RWPE1 (cell line): Measurements from ENCODE around the gene DVL1.
A peak's percentile ranks its signal among the peaks of the same experiment; 100 is the strongest.

Source experiments
- CTCF ChIA-PET: fragments of 350-600 bp; sonication (Branson Sonifier 250); formaldehyde crosslinking; extraction: SDS; loops from one replicate; lab custom pipeline; 2021; lab: Yijun Ruan, JAX
- POLR2A ChIA-PET: fragments of 400-600 bp; formaldehyde crosslinking; extraction: SDS; loops from one replicate; lab custom pipeline; 2020; ENCODE audit warnings: antibody characterized with exemption; ENCODE audit not compliant: low non-redundant PET; lab: Yijun Ruan, JAX
- DNase-seq: peaks from one replicate; pipeline ENCODE4 v3.0.0; 2012; ENCODE audit warnings: low spot score
- H3K27ac ChIP-seq: fragments of 450-650 bp; 2 replicates; pipeline ENCODE4 v1.5.1; 2017
- TF ChIP-seq, protein P1 (sequence below): fragments of 450-650 bp; conservative IDR thresholded peaks from 2 replicates; pipeline ENCODE4 v1.5.1; 2017; ENCODE audit warnings: low read depth, mild to moderate bottlenecking

DVL1 gene

DNA sequence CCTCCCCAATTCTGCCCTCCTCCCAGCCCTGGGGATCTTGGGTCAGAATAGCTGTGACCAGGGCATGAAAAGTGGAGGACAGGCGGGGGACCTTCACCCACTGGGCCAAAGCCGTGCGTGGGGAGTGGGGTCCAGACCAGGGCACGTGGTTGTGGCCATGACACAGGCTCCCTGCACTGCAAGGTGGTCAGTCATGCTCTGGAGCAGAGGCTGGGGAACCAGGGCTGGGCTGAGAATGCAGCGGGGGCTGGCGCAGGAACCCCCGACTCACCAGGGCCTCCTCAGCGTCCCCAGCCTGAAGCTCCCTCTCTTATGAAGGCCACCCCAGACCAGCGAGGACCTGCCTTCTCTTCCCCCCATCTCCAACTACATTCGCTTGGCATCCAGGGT, 2.7 kb downstream of the DVL1 start:
- DNase-seq = no peak
- ChIA-PET CTCF (interaction anchor here (0.7 kb wide), 1 partner anchor 35 kb away, joined by 3 read pairs; no protein-coding TSS in a partner anchor), POLR2A (no interaction called here)
- H3K27ac ChIP-seq = peak overlapping the region; percentile 98
- TF ChIP-seq, protein P1, sequence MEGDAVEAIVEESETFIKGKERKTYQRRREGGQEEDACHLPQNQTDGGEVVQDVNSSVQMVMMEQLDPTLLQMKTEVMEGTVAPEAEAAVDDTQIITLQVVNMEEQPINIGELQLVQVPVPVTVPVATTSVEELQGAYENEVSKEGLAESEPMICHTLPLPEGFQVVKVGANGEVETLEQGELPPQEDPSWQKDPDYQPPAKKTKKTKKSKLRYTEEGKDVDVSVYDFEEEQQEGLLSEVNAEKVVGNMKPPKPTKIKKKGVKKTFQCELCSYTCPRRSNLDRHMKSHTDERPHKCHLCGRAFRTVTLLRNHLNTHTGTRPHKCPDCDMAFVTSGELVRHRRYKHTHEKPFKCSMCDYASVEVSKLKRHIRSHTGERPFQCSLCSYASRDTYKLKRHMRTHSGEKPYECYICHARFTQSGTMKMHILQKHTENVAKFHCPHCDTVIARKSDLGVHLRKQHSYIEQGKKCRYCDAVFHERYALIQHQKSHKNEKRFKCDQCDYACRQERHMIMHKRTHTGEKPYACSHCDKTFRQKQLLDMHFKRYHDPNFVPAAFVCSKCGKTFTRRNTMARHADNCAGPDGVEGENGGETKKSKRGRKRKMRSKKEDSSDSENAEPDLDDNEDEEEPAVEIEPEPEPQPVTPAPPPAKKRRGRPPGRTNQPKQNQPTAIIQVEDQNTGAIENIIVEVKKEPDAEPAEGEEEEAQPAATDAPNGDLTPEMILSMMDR = no peak

GRCh38 chr1:1345860-1346500, 3.2 kb downstream of the DVL1 start:
- TF ChIP-seq, protein P1 = no peak
- POLR2A ChIA-PET = interaction anchor here (0.6 kb wide), 1 partner anchor 29 kb away, joined by 3 read pairs; the partner anchor contains the start of gene AURKAIP1
- CTCF ChIA-PET = interaction anchor here (0.5 to 1.5 kb wide), 3 partner anchors 12 to 96 kb away, joined by 3 to 6 read pairs (median 5); no protein-coding TSS in a partner anchor

GRCh38 chr1:1345384-1345783, 3.8 kb downstream of the DVL1 start:
- POLR2A ChIA-PET = no interaction called here
- TF ChIP-seq, protein P1 = no peak
- CTCF ChIA-PET = interaction anchor here (0.5 to 1.5 kb wide), 3 partner anchors 12 to 97 kb away, joined by 3 to 6 read pairs (median 5); no protein-coding TSS in a partner anchor
- peak overlapping the region; percentile 98 for H3K27ac ChIP-seq
- no peak for DNase-seq

More at GRCh38 chr1:1345860-1346500, 3.2 kb downstream of the DVL1 start:
- peak overlapping the region; percentile 98 for H3K27ac ChIP-seq
- no peak for DNase-seq

DNA sequence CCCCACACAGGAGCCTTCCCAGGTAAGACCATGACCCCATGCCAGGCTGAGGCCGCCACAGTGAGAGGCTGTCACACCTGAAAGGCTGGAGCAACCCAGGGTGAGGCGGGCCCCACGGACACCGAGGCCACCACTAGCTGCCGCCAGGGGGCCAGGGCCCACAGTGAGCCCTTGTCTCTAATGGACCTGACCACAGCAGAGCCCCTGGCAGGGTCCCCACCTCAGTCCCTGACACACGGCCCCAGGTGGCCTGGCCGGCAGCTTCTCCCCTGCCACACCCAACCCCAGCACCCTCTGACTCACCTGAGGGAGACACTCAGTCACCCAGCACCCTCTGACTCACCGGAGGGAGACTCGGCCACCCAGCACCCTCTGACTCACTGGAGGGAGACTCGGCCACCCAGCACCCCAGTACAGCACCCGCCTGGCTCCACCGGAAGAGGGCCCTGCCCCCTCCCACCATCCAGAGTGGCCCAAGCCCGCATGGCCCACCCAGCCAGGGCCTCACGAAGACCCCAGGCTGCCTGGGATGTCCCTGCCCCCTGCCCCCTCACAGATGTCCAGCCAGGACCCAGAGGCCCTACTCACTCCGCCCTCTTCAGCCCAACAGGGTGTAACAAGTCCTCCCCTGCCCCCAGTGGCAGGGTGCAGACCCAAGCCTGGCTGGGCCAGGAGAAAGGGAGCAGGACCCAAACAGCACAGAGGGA, 4.4 kb downstream of the DVL1 start:
- H3K27ac ChIP-seq = peak overlapping the region; percentile 98
- CTCF ChIA-PET = interaction anchor here (0.5 to 1.5 kb wide), 6 partner anchors 11 to 1103 kb away, joined by 3 to 6 read pairs (median 5); no protein-coding TSS in a partner anchor
- POLR2A ChIA-PET = interaction anchor here (0.9 kb wide), 1 partner anchor 35 kb away, joined by 6 read pairs; no protein-coding TSS in a partner anchor
- TF ChIP-seq, protein P1 = peak; percentile 71
- peak; percentile 93 for DNase-seq

- TF ChIP-seq, protein P1 = no peak
- DNase-seq = no peak
- POLR2A ChIA-PET = interaction anchor here (0.9 kb wide), 1 partner anchor 34 kb away, joined by 6 read pairs; no protein-coding TSS in a partner anchor
- H3K27ac ChIP-seq = peak overlapping the region; percentile 98
- CTCF ChIA-PET = interaction anchor here (0.7 to 1.1 kb wide), 2 partner anchors 29 to 45 kb away, joined by 4 to 6 read pairs; no protein-coding TSS in a partner anchor
Measured at GRCh38 chr1:1343811-1344421, 5.3 kb downstream of the DVL1 start.

DNA sequence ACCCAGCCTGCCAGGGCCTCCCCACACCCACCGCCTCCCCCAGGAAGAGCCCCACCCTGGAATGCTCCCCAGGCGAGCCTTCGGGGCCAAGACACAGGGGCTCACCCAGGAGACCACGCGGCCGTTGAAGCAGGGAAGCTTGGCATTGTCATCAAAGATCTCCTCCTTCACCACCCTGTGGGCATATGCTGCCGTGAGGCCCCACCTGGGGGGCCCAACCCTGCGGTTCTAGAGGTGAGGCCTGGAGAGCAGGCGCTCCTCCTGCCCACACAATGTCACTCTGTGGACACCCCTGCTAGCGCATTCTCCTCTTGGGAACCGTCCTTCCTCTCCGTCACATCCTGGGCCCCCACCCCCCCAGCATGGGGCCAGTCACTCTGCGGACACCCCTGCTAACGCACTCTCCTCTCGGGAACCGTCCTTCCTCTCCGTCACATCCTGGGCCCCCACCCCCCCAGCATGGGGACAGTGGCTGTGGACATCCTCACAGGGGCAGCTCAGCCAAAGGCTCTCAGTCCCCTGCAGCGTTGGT, 6.6 kb downstream of the DVL1 start:
- TF ChIP-seq, protein P1 = no peak
- ChIA-PET POLR2A (no interaction called here), CTCF (interaction anchor here (0.6 kb wide), 1 partner anchor 16 kb away, joined by 4 read pairs; no protein-coding TSS in a partner anchor)
- peak overlapping the region; percentile 98 for H3K27ac ChIP-seq
- DNase-seq = no peak
